Hepatic stellate cell (primary cell): ENCODE data around the gene OSBPL10.

Experiments used
- DNase-seq: peaks from one replicate; pipeline ENCODE4 v3.0.0; 2011; ENCODE audit warnings: low spot score

Gene OSBPL10

DNA sequence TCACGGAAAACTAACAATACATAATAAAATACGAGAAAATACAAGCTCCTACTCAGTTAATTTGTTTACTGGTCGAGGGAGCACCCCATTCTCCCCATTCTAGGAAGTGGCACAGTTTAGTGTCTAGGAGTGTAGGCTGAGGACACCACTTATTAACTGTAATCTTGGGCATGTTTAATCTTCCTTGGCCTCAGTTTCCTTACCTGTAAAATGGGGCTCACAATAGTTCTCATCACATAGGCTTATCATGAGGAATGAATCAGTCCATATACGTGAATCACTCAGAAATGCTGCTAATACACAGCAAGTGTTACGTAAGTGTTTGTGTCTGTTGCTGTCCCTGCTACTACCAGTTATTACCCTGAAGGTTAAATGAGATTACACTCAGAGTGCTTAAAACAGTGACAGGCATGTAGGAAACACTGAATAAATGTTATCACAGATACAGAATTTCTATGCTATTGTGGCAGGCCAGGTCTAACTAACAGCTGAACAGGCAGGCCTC is 210.2 kb downstream of the OSBPL10 start:
- no peak for DNase-seq

DNA sequence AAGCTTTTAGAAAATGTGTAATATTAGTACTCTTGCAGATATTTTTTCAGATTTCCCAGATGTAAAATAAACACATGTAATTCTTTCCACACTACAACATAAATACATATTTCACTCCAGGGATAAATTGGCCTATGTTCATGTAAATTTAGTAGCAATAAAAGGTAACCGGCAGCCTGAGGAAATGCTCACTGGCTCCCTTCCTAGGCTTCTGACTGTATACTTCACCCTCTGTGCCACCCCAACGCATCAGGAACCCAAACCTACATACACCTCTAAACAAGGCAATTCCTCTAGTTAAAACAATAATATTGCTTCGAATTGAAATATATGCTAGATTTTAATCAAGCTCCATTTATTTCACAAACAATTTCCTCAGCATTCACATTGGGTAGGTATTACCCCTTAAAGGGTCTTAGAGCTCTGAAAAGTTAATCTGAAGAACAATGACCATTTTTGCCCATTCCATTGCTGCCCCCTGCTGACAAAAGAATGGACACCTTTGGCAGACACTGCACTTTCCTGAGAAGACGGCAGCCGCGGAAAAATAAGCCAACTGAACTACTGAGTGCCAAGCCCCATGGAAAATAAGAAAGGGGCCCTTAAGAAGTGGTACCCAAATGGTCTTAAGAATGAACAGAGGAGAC is 212.5 kb downstream of the OSBPL10 start:
- peak; percentile 8 for DNase-seq

DNA sequence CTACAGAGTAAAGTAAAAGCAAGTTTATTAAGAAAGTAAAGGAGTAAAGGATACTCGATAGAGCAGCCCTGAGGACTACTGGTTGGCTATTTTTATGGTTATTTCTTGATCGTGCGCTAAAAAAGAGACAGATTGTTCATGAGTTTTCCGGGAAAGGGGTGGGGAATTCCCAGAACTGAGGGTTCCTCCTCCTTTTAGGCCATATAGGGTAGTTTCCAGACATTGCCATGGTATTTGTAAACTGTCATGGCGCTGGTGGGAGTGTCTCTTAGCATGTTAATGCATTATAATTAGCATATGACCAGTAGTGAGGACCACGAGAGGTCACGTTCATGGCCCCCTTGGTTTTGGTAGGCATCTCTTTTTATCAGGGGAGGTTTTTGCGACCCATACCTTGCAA is 213.1 kb downstream of the OSBPL10 start:
- DNase-seq = no peak

DNA sequence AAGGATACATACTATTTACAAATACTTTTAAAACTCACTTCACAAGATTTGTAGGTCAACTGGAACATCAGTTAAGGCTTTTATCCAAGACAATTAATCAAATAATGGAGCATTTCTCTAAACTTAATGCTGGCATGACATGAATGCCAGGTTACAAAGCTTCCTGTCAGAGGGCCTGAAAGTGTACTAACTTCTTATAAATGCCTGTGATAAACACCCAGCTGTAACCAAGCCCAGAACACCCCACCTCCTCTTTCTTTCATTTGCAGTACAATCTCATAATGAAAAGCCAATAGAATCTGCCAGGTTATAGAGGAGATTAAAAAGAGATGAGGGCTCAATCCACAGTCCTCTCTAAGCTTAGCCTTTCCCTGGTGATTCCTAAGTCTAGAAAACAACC is 214.4 kb downstream of the OSBPL10 start:
- DNase-seq = no peak

DNA sequence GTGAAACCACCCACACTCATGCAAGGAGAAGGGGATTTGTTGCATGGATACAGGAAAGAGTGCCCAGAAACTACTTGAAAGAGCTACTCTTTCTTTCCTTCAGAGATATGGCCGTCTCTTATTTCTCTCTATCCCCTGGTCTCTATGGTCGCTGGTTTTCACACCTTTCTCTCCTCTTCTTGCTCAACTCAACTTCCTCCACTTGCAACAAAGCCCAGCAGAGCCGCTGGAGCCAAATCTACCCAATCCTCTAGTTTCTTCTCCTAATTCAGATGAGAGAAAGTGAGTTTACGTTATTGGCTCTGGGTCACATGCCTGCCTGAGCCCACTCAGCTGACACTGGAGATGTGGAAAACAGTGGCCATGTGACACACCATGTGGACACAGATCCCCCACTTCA is 215.2 kb downstream of the OSBPL10 start:
- DNase-seq = no peak

DNA sequence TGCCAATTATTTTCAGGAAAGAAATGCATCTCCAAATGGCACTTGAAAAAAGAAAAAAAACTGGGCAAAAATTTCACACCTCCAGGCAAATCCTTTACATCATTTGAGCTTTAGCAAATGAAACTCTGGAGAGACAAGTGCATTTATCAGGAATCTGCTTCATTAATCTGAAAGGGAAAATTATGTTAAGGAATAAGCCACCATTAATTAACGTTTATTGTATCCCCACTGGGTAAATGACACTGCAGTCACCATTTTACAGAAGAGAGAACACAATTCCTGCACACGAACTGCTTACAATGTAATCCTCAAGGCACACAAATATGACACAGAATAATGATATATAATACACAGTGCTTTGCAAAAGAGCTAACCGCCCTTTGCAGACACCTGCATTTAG is 217.3 kb downstream of the OSBPL10 start:
- no peak for DNase-seq

DNA sequence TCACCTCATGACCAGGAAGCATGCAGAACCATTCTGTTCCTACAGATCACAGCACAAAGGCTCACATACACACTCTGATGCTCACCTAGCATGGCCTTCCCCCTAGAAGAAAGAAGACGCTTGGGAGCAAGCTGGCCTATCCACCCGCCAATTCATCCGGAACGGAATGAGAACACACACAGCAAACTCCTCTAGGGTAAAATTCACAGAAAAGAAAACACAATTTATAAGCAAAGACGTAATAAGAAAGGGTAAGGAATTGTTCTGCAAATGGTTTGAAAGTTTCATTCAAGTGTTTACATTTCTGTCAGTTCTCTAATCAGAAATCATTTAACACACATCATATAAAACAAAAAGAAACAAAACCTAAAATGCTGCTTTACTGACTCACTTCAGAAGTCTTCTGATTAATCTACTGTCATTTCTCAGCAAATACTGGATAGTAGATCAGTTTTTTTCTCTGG is 218.1 kb downstream of the OSBPL10 start:
- DNase-seq = no peak

DNA sequence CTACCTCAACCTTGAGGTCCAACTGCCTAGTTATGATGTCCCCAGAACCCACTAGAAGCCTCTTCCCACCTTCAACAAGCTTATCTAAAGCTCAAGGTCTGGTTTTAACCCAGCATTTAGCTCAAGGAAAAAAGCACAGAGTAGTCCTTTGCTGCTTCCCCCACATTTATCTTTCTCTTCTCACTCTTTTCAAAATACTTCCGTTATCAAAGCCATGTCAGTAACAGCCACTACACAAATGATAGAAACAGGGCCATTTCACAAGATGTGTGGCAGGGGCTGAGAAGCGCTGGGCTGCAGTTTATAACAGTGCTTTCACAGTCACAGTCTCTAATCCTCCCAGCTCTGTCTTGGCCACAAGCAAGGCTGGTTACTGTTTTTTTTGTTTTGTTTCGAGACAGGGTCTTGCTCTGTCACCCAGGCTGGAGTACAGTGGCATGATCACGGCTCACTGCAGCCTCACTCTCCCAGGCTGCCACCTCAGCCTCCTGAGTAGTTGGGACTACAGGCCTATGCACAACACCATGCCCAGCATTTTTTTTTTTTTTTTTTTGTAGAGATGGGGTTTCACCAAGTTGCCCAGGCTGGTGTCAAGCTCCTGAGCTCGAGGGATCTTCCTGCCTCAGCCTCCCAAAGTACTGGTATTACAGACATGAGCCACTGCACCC is 218.8 kb downstream of the OSBPL10 start:
- DNase-seq = no peak

DNA sequence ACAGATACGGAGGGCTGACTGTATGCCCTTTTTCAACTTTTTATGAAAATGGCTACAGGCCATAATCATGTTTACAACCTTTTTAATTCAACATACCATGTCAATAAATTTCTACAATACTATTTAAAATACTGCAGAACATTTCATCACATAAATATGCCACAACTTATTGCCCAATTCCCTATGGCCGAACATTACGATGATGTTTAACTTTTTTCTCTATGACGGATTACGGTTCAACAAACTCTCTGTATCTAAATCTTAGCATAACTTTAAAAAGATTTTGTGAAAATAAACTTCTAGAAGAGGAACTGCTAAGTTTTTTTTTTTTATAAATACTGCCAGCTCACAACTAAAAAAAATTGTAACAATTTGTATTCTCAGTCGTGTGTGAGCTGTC is 220.4 kb downstream of the OSBPL10 start:
- DNase-seq = no peak

DNA sequence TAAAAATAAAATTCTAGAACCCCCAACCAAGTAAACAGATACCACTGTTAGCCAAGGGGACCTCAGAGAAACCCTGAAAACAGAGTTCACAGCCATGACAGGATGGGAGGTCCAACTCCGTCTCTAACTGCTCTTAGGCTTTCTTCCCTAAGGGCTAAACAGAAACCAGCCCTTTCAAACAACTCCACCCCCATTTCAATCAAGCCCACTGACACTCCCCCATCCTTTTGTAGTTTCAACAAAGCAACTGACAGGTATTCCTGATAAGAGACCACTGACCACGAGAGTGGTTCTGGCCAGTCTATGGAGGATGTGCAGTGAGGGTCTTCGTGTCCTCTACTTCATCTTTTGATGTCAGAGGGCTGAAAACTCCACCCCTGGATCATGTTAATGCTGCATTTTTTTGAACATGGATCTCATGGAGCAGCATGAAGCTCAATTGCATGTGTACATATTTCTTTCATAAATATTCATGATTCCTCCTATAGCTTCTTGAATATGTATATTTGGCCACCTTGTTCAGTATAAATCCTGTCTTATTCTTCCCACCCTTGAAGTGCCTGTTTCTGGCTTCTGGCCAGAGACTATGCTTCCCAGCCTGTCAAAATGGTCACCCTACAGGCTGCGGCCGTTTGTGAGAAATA is 222.6 kb downstream of the OSBPL10 start:
- DNase-seq = no peak

DNA sequence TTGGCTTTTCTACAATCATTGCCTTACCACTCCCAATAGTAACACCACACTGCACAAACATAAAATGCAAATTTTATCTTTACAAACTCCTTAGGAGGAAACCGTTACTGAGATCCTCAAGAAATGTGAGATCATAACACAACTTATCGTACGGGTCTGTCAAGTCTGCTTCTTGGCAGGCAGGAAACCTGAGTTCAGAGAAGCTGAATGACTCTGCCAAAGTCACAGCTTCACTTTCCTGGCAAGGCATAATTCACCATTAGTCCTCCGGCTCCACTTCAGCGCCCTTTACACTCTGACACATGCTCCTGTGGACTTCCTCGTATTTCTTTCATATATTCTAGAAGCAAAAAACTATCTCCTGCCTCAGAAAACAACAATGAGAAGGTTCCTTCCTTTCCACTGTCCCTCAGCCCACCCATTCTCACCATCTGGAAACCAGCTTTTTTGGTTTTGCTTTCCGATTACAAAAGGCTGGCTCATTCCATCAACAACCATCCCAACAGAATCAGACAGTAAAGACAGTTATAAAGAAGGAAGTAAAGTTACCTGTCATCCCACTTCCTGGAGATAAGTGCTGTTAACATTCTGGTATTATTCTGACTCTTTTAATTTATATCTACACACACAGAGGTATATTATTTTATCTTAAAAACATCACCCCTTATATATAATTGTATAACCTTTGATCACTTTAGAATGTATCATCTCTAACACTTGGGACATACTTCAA is 225.0 kb downstream of the OSBPL10 start:
- no peak for DNase-seq

DNA sequence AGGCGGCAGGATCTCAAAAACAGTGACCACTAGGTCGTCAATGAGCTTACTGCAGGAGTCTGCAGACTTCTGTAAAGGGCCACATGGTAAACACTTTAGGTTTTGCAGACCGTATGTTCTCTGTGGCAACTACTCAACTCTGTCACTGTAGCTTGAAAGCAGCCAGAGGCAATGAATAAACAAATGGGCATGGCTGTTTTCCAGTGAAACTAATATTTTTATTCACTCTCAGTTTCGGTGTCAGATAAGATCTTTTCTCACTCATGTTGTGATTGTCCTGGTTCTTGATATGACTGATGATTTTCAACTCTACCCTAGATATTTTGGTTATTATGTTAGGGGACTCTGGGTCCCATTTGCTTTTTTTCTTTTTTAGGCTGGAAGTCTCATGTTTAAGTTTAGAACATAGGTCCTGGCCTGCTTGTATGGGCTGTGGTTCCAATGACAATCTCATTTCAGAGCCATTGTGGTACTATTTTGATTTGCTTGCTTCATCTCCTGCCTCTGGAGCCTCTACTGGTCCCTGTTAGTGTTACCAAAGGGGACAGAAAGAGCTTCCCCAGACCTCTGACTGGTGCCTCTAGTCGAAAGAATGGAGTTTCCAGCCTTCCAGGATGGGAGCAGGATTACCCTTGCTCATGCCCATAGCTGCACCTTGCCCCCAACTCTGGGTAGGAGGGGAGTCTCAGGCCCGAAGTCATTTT is 226.3 kb downstream of the OSBPL10 start:
- no peak for DNase-seq

DNA sequence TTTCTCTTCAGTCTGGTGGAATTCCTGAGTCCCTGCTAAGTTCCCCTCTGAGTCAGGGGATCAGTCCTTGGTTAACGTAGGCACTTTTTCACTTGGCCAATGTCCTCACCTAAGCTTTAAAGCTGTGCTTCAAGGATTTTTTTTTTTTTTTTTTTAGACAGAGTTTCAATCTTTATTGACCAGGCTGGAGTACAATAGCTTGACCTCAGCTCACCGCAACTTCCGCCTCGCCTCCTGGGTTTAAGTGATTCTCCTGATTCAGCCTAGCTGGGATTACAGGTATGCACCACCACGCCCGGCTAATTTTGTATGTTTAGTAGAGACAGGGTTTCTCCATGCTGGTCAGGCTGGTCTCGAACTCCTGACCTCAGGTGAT is 228.0 kb downstream of the OSBPL10 start:
- DNase-seq = no peak

DNA sequence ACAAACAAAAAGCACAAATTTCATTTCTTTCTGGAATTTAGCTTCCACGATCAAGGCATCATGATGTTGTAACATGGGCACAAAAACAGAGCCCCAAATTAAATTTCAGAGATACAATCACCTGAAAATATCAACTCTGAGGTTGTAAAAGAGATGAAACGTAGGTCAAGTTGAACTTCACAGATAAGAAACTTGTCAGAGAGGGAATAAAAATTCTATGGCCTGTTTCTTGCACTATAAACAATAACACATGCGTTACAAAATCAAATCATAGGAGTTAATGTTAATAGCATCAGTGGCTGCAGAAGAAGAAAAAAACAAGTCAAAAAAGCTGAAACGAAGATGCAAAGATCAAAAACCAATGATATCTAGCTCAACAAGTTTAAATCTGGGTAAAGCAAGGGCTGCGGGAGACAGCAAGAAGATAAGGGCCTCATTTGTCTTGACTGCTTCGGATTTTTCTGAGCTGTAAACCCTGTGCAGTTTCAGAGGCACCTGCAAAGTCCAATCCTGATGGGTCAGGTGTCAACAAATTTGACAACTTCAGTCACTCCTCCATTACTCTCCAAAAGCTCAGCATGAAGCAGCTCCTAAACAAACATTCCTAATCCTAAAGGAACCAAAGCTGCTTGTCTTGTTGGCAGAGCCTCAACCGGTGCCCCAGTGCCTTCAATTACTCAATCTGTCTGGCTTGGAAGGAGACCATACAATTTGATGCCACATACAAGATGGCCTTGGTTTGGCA is 228.6 kb downstream of the OSBPL10 start:
- DNase-seq = no peak

DNA sequence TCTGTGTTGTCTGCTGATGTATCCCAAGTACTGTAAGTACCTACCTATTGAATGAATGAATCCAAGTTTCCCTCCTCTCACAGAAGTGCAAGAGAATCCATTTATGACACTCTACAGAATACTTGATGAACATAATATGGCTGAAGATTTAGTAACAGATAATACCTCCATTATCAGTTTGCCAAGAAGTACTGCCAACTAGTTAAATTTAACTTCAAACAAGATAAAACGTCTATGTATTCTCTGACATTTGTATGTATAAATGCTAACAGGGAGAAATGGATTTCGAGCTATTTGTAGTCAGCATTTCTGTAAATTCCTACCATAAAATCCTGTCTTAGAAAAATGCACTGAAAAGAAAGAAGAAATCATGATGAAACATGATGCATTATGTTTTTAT is 230.7 kb downstream of the OSBPL10 start:
- DNase-seq = no peak

DNA sequence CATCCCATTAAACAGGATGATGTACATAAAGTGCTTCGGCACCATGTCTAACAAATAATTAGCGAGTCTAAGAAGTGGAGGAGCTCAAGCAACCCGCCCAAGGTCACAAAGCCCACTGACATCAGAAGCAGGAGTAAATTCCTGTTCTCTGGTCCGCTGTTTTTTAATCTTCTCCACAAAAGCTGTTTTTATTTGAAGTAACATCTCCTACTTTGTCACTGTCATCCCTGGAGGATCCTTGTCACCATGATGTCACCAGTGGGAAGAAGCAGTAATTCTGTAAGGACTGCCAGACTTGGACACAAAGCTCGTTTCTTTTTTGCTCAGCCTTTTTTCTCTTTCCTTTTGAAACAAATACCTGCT is 232.1 kb downstream of the OSBPL10 start:
- DNase-seq = no peak

DNA sequence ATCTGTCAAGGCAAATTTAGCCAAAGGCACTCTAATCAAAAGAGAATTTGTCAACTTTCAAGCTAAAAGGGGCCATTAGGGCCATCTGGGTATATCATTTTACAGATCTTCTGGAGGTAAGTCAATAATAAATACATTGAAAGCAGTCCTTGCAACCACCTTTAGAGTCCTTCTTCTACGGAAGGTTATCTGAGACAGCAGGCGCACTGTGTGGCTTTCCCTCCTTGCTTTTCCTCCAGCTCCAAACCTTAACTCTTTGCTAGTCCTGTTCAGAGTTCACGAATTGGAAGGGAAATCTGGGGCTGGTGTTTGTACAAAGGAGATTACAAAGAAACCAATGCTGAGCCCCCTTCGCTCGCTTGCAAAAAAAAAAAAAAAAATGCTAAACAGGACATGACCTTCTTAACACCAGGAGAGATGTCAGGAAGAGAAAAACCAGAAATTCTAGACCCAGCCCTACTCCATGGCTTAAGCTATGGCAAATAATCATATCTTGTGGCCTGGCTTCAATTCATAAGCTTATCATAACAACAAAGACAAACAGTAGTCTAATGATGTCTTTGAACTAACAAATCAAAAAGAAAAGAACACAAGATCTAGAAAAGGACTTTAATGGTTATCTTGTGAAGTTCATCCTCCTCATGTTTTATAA is 232.7 kb downstream of the OSBPL10 start:
- DNase-seq = no peak

DNA sequence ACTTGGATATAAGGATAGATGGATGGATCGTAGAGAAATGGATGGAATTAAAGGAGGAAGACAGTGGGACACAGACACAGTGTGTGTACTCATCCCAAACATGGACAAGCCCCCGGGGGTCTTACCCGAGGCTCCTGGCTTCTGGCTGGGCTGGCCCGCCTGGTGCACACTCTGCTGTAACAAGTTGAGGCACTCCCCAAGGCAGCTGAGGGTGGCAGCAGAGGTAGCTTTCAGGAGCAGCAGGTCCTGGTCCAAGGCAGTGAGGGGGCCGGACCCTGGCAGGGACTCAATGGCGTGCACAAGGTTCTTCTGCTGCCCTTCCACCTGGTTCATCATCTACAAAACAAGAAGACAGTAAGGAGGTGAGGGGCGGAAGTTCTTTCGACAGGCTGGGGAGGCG is 233.3 kb downstream of the OSBPL10 start:
- no peak for DNase-seq

DNA sequence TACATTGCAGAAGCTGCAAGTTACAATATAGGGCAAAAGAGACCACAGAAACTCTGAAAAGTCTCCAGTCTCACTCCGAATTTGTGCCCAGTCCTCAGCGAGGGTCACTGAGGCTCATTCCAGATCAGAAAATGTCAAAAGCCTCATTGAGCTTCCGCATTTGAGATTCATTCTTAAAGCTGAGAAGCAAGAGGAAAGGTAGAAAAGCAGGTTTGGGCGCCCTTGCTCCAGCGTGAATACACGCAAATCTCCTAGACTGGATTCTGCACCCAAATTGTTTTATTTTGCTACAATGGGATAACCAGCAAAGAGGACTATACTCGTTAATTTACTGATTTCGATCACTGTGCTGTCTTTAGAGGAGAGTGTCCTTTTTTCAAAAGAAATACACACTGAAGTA is 236.1 kb downstream of the OSBPL10 start:
- no peak for DNase-seq

DNA sequence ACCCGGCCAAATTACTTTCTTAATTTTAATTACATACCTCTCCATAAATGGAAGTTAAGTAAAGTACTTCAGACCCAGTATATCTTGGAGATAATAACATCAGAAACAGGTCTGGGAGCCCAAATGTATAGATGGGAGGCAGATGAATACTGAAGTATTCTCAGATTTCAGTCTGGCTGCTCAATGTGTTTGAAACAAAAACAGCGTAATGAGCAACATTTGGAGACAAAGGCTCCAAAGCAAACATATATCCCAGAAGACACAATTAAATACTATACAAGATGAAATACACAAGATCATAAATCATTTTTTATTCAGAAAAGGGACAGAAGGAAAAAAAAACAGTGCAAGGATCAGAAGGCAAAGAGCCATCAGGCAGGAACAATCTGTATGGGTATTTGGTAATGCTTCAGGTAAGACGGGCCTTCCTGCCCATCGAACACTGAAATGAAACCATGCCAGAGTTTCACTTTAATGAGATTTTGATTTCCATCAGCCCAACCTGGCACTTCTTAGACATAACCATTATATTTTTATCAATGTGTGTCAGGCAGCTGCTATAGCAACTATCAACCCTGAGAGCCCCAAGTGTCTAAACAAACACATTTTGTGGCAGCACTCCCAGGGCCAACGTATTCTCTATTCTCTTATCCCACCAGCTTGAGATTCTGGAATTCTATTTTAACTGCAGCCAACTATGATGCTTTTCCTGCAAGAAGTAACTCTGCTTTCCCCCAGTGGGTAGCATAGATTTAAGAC is 237.6 kb downstream of the OSBPL10 start:
- no peak for DNase-seq
